HG03159 (cell line): ENCODE measurements around the gene ZNF579.
"Not testable (repeated sequence)": the region's sequence is repeated elsewhere in the genome, so short reads cannot be mapped to it uniquely, and the experiment has no call there.

Experiments
- ATAC-seq: cut with Tn5 transposase; IDR thresholded peaks from one replicate; pipeline ENCODE4 v1.9.1; 2021; ENCODE audit warnings: mild to moderate bottlenecking, moderate library complexity; ENCODE audit not compliant: unreplicated experiment

Gene ZNF579

DNA sequence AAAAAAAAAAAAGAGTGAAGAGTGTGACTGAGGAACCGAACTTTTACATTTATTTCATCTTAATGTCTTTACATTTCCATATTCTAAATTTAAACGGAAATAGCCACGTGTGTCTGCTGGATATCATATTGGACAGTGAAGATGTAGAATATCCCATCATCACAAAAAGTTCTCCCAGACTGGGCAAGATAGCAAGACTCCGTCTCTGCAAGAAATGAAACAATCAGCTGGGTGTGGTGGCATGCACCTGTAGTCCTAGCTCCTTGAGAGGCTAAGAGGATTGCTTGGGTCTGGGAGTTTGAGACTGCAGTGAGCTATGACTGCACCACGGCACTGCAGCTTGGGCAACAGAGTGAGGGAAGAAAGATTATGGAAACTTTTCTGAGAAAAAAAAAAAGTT, 3.9 kb downstream of the ZNF579 start:
- no peak for ATAC-seq

DNA sequence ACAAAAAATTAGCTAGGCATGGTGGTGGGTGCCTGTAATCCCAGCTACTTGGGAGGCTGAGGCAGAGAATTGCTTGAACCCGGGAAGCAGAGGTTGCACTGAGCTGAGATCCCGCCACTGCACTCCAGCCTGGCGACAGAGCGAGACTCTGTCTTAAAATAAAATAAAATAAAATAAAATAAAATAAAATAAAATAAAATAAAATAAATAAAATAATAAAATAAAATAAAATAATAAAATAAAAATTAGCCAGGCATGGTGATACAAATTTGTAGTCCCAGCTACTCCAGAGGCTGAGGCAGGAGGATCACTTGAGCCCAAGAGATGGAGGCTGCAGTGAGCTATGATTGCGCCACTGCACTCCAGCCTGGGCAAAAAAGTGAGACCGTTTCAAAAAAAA, 6.7 kb downstream of the ZNF579 start:
- not testable (repeated sequence) for ATAC-seq

DNA sequence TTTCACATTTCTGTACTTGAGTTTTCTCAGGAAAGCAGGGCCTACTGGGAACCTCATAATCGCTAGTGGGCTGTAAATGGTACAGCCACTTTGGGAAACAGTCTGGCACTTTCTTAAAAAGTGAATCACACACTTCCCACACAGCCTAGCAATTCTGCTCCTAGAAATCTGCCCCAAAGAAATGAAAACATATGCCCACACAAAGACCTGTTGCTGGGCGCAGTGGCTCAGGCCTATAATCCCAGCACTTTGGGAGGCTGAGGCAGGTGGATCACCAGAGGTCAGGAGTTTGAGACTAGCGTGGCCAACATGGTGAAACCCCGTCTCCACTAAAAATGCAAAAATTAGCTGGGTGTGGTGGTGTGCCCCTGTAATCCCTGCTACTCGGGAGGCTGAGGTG, 11.2 kb downstream of the ZNF579 start:
- not testable (repeated sequence) for ATAC-seq

DNA sequence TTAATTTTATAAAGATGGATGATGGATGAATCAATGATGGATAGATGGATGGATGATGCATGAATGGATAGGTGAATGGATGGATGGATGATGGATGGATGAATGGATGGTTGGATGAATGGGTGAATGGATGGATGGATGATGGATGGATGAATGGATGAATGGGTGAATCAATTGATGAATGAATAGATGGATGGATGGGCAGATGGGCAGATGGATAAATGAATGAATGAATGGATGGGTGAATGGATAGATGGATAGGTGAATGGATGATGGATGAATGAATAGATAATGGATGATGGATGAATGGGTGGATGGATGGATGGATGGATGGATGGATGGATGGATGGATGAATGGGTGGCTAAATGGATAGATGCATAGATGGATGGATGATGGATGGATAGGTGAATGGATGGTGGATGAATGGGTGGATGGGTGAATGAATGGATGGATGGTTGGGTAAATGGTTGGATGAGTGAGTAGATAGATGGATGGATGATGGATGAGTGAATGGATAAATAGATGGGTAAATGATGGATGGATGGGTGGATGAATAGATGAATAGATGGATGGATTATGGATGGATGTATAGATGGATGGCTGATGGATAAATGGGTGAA, 12.8 kb downstream of the ZNF579 start:
- no peak for ATAC-seq

DNA sequence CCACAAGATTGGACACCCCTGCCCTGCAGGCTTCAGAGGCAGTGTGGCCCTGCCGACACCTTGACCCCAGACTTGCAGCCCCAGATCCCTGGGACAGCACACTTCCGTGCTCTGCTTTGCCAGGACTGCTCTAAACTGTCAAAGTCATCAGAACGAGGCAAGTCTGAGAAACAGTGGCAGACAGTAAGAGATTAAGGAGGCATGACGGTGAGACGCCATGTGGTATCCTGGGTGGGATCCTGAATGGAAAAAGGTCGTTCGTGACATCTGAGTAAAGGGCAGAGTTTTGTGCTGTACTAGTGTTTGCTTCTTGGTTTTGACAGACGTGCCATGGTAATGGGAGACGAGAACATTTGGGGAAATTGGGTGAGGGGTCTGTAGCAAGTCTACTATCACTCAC, 13.8 kb downstream of the ZNF579 start:
- no peak for ATAC-seq

DNA sequence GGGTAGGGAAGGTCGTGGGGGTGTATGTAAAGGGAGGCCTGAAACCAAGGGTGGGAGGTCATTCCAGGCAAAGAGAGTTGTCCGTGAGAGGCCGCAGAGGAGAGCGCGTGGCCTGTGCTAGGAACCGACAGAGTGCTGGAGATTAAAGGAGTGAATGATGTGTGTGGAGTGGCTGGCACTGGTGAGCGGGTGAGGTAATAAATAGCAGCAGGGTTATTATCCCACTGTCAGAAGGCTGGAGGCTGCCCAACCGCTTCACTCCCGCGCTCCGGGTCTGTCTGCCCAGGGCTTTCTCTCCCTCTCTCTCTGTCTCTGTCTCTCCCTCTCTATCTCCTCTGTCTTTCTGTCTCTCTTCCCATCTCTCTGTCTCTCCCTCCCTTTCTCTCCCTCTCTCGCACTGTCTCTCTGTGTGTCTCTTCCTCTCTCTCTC, 17.4 kb downstream of the ZNF579 start:
- ATAC-seq = no peak

DNA sequence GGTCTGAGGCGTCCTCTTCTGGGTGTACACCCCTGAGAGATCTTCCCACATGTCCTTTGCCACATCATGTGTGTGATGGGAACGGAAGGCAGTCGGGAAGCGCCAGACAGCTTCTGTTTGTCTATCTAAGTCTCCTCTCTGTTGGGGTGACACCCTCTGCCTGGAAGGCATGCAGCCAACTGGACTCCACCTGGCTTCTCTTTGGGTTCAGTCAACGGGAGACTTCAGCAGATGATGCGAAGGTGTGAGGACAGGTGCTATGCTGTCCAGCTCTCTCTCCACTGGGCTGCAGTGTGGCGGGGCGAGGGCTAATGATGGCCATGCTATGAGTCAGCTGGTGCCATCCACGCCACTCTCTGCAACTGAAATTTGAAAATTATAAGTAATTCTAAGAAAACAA, 21.0 kb downstream of the ZNF579 start:
- no peak for ATAC-seq

DNA sequence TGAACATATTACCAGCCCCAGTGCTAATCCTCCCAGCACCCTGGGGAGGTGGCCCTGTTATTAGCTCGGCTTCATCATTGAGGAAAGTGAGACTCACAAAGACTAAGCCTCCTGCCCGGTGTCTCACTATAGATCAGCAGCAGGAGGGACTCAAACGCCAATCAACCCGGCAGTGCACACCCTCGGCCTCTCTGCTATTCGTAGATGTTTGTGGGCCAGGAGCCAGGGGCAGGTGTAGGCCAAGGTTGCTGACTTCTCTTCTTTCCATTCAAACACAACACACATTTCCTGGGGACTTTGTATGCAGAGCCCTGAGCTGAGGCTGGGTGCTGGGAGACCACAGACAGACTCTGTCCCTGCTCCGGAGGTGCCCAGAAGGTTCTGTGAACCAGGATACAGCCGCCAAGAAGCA, 25.9 kb downstream of the ZNF579 start:
- no peak for ATAC-seq

DNA sequence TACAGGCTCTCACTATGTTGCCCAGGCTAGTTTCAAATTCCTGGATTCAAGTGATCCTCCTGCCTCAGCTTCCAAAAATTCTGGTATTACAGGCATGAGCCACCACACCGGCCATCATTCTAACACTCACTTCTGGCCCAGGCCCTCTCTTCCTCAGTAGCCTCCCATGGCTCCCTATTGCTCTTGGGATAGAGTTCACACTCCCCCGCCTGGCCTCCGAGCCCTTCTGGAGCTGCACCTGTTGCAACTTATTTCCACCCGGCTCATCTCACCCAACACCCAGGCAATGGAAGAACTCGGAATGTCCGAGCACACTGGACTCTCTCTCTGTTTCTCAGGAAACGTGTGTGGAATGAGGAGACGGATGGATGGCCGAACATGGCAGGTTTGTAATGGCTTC, 26.3 kb downstream of the ZNF579 start:
- no peak for ATAC-seq

DNA sequence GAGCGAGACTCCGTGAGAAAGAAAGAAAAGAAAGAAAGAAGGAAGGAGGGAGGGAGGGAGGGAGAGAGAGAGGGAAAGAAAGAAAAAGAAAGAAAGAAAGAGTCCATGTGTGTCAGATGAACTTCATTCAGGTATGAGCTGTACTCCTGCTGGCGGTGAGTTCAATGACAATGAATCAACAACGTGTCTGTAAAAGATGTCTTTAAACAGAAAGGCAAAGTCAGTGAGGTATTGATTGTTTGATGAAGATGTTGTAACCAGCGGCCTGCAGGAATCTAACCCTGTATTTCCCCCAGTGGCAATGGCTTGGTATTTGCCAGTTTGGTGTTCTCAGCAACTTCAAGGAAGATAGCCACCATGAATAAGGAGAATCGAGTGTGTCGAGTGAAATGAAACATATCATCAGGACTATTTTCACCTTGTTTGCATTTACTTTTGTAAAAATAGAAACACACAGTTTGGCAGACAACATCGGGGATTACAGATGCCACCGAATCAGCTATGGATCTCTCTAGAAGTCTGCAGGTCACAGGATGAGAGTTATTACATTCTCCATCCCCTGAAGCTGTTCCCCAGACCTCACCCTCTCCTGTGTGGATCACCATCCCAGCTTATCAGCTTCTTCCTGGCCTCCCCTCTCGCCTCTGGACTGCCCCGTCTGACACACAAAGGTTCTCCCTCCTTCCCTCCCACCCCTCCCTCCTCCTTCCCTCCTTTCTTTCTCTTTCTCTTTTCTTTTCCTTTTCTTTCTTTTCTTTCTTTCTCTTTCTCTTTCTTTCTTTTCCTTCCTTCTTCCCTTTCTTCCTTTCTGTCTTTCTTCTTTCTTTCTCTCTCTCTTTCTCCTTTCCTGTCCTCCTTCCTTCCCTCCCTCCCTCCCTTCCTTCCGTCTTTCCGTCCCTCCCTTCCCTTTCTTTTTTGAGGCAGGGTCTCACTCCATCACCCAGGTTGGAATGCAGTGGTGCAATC, 27.1 kb downstream of the ZNF579 start:
- ATAC-seq = no peak

DNA sequence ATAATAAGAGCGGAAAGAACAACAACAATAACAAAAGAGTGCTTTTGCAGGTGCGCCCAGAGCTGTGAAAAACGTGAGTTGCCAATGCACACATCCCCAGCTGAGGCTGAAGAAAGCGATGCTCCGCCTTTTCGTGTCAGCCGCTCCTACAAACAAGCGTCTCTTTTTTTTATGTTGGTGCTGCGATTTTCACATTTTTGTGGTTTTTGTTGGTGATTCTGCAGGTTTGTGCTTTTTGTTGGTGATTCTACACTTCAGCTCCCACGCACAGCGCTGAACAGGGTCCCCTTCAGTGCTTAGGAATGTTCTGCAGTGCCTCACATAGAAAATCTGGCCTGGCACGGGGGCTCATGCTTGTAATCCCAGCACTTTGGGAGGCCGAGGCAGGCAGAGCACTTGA, 28.0 kb downstream of the ZNF579 start:
- no peak for ATAC-seq

DNA sequence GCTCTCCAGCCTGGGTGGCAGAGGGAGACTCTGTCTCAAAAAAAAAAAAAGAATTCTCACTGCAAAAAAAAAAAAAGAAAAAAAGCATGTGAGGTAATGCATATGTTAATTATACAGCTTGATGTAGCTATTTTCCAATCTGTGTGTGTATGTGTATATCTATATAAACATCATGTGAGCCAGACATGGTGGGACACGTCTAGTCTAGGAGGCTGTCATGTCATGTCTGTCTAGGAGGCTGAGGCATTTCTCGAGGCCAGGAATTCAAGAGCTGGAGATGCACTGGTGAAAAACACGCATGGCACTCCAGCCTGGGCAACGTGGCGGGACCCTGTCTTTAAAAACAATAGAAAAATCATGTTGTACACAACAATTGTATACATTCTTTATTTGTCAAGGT, 28.4 kb downstream of the ZNF579 start:
- ATAC-seq = no peak

DNA sequence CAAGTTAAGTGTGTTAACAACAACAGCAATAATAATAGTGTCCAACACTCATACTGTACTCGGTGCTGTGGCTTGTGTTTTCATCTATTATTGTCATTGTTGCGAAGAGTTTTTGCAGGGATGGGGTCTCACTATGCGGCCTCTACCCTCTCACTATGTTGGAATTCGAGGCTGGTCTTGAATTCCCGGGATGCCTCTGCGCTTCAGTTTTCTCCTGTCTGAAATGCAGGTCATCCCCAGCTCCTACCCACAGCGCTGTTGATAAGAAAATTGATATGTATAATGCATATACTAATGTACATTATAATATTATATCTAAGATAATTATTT, 30.4 kb downstream of the ZNF579 start:
- ATAC-seq = no peak

DNA sequence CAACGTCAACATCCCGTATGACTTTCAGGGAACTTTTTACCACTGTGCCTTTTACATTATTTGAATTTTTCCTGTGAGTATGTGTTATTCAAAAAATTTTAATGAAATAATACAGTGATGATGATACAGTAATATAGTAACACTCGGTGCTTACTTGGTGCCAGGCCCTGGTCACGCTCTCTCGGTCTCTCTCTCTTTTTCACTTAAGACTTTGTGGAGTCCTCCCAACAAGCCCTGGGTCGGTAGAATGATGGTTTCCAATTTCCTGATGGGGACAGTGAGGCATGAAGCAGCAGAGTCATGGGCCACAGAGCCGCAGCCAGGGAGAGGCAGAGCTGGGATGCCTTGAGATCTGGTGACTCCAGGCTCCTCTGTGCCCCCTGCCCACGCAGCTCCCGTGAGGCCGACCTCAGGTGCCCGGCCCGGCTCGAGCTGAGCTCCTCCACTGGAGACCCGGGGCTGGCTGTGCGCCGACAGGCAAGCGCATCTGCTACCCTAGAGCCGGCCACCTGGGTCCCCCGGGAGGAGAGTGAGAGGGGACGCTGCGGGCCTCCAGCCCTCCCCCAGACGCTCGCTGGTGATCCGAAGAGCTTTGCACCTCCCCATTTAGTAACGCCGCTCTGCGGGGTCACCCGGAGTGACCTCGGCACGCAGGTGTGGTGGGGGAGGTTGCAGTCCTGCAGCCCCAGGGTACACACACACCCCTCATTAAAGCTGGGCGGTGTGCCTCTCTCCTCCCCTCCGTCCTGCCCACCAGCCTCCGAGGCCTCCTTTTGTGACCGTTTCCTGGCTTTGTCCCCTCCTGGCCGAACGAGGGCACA, 30.9 kb downstream of the ZNF579 start:
- ATAC-seq = no peak

DNA sequence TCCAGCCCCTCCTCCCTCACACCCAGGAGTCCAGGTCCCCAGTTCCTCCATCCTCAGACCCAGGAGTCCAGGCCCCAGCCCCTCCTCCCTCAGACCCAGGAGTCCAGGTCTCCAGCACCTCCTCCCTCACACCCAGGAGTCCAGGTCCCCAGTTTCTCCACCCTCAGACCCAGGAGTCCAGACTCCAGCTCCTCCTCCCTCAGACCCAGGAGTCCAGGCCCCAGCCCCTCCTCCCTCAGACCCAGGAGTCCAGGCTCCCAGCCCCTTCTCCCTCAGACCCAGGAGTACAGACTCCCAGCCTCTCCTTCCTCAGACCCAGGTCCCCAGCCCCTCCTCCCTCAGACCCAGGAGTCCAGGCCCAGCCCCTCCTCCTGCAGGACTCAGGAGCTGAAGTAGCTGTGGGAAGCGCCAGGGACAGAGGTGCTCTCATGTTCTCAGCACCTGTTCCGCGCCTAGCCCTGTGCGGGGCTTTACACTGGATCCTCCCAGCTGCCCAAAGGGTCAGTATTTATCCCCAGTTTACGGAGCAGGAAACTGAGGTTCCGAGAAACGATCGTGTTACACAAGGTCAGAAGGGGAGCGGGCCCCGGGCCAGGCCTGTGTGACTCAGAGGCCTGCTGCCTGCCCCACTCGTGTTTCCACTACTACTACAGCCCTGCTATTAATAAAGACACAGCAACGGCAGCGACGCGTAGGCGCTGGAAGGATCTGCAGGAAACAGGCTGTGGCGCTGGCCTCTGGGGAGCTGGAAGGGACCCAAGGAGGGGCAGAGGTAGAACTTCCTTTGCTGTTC, 33.6 kb downstream of the ZNF579 start:
- ATAC-seq = no peak

DNA sequence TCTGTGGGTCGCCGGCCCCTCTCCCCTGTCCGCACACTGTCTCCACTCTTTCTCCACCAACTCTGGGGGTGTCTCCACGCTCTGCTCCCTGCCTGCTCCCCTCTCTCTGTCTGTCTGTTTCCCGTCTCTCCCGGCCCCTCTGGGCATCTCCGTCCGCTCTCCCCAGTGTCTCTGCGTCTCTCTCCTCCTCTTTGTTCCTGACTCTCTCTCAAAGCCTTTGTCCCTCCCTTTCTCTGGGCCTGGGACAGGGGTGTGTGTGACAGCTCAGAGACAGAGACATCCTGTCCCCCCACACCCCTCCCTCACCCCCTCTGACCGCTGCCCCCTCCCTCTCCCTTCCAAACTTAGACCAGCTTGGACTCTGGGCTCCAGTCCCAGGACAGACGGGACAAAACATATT, 34.6 kb downstream of the ZNF579 start:
- no peak for ATAC-seq

DNA sequence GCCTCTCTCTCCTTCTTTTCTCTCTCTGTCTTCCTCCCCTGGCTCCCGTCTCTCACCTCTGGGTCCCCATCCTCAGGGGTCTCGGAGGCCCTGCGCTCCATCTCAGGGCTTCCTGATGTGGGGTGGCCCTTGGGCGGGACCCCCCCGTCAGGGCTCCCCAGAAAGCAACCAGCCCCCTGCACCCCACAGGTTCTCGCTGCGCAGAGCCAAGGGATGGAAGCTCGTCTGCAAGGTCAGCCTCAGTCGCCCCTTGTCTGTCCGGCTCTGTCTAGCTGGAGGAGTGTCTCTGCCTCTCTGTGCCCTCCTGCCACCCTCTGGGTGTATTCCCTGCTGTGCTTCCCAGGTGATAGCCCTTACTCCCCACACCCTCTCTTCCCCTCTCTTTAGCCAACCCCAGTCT, 35.2 kb downstream of the ZNF579 start, which contains the start of gene SBK3:
Gene SBK3 (minus strand): TSS at position 101 of the 400 bp plus-strand sequence. CDS start 0 bp downstream, at position 101.
- no peak for ATAC-seq

DNA sequence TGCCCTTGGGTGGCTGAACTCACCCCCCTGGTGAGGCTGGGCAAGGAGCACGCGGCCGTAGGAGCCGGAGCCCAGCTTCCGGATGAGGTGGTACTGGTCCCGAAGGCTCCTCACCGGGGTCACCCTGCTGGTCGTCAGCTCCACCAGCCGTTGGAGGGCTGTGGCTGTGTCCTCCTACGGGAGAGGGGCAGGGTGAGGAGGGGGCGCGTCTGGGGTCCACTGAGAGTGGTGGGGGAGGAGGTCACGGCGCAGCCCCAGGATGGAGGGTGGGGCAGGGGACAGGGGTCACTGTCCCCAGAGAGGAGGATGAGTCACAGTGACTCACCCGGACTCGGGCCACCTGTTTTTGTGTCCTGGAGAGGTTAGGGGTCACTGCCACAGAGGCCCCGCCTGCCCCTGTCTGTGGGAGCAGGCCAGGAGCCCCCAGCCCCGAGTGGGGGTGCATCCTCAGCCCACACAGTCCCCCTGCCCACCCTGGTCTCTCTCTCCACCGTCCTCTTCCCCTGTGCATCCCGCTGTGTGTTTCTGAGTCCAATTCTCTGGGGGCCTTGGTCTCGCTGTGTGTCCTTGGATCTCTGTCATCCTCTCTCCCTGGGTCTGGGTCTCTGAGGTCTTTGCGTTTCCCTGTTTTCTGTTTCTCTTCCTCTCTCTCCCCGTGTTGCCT, 35.7 kb downstream of the ZNF579 start:
- ATAC-seq = no peak

DNA sequence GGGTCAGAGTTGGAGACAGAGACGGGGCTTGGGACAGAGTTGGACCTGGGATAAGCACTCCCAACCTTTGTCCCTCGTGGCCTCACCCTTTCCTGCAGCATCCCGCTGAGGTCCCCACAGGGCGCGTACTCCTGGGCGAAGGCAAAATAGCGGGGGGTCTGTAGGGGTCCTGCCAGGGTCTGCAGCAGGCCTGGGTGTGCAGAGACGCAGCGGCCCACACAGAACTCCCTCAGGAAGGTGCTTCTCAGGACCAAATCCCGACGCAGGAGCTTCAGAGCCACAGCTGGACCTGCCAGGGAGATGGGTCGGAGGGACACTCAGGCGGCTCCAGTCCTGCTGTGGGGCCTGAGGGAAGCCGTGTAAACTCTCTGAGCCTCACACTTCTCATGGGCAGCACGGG, 36.6 kb downstream of the ZNF579 start:
- ATAC-seq = no peak

DNA sequence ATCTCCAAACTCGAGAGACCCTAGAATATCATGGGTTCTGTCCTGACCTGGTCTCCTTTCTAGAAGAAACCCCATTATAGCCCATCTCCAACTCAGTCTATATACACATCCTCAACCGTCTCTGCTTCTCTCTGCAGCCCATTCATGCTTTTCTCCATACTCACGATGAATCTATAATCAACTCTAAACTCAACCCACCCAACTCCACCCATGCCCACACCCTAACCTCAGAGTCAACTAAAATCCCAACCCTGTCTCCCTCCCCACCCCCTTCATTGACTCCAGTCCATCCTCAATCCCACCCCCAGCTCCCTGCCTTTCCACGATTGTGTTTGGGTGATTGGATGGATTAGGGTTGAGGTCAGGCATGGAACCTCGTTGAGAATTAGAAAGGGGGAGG, 37.1 kb downstream of the ZNF579 start:
- no peak for ATAC-seq
